HG03432 (cell line): Measurements from ENCODE around the gene KRT76.

Experiments used
- ATAC-seq: cut with Tn5 transposase; IDR thresholded peaks from one replicate; pipeline ENCODE4 v1.9.1; 2021; ENCODE audit warnings: mild to moderate bottlenecking, moderate library complexity; ENCODE audit not compliant: unreplicated experiment

The KRT76 gene

GRCh38 chr12:52742196-52742580 lies 35.0 kb downstream of the KRT76 start:
- ATAC-seq = no peak

DNA sequence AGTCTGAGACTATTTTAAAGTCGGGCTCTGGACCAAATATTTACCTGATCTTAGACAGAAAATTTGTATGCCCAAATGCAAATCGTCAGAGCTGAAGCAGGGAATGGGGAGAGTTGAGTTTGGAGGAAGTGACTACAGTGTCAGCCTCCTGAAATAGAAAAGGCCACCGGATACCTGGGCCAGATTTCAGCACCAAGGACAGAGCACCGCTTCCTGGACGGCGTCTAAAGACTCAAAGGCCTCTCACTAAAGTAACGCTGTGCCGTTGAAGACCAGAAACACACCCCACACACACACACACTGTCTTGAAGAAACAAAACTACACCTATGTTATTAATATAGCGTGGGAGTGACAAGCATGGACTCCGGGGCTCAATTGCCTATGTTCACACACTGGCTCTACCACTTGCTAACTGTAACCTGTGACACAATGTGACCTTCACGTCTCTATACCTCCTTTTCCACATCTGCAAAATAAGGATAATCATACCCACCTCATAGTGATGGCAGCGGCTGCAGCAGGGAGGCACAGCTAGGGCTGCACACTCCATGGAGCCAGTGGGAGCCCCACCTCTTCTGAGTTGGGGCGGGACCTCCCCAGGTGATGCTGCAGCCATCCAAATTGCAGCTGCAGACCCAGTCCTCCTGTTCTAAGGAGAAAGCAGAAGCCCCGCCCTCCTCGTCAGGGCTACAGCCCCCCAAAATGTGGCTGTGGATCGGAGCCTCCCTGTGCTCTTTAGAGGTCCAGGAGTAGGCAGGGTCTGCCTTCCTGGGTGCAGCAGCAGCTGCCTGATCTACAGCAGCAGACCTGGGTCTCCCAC lies 35.6 kb downstream of the KRT76 start:
- ATAC-seq = no peak

DNA sequence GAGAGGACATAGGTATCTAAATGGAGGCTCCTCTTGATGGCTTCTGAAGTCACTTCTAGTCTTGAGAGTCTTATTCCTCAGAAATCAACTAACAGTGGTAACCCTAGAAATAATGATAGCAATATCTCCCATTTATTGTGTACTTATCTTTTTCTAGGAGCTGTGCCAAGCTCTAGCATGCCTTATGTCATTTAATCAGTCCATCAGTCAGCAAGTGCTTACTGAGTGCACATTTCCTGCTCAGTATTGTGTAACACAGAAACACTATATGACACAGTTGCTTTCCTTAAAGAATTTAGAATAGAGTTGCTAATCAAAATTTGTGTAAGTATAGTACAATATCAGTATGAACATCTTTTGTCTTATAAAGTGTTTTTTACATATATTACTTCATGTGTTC lies 36.6 kb downstream of the KRT76 start:
- no peak for ATAC-seq

DNA sequence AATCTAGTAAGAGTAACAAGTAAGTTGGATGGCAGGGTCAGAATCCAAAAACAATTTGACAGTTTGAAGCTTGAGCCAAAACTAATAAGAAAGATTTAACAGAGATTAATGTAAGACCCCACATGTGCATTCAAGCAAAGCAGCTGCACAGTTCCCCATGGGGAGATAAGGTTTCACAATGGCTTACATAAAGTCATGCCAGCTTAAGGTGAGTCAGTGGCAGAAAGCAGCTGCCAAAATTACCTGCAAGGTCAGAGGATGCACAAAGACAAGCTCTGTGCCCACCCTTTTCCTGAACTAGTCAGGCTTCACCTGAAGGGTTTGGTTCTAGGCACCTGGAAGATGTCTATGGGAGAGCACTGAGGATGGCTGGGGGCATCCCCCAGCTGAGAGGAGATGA lies 37.2 kb downstream of the KRT76 start:
- no peak for ATAC-seq

DNA sequence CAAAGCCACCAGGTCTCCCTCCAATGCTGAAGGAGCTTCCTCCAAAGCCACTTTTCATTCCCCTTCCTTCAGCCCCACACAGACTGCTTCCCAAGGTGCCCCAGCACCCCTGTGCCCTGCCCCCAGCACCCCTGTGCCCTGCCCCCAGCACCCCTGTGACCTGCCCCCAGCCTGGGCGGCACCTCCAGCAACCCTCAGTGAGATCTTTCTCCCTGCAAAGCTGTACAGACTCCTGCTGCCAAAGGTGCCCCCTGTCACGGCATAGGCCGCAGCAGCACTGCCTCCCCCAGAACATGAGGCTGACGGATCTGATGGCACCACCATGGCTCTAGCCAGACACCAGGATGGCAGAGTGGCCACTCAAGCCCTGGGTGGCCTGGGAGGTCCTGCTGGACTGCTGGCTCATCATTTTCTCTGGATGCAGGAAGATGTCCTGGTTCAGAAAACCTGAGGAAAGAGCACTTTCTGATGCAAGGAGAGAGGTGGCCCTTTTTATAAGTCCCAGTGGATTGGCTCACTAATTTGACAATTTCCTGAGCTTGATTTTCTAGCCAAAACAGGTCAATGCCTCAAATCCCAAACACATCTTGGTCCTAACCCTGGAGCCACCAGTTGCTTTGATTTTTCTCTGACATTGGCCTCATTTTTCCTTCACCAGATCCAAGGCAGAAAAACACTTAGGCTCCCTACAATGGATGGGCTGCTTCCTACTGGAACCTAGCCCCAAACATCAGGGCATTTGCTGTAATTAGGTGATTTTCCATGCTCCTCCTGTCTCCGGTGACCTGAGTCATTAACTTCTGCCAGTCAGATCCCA lies 41.1 kb downstream of the KRT76 start:
- ATAC-seq = no peak

- no peak for ATAC-seq
Measured at GRCh38 chr12:52735106-52735505, 42.0 kb downstream of the KRT76 start.

GRCh38 chr12:52730793-52731192 lies 46.4 kb downstream of the KRT76 start:
- ATAC-seq = no peak

DNA sequence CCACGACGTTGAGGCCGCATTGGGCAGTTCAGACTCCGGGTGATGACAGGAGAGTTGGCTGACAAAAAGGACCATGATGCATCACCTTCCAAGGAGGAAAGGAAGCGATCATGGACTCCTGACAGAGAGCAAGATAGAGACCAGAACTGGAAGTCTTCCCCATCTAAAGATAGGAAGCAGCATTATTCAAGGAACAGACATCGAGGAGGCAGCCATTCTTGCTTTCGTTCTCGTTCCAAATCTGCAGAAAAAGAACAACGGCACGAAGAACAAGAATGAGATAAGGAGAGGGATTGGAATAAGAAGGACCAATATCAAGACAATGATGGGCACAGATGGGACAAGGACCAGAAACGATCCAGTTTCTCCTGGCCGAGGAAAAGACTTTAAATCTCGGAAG lies 46.8 kb downstream of the KRT76 start:
- no peak for ATAC-seq

DNA sequence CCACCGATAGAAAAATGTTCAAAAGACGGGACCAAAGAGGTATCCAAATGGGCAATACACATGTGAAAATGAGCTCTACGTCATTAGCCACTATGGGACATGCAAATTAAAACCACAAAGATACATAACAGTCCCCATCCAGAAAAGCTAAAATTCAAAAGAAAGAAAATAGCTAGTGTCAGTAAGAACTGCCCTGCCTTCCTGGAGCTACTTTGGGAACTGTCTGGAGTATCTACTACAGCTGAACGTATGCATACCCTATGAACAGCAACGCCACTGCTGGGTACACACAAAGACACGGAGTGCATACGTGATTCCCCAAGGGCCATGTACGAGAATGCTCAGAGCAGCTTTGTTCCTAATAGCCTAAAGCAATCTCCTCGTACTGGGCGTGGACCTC lies 48.0 kb downstream of the KRT76 start:
- no peak for ATAC-seq

- ATAC-seq = no peak
Measured at GRCh38 chr12:52728374-52728773, 48.8 kb downstream of the KRT76 start.

DNA sequence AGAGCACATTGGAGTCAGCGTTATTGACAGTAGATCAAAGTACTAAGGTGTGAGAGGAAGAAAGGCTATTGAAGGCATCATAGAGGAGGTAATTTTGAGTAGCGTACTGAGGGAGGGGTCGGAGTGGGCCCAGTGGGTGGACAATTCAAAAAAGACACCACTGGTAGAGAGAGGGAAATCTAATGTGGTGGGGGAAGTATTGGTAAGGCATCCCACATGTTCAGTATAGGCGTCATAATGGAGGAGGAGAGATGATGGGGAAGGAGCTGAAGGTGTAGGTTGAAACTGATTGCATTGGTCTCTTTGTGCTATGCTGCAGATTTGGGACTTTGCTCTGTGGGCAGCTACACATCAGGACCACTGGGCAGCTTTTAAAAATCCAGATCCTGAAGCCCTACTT lies 50.1 kb downstream of the KRT76 start:
- ATAC-seq = no peak

DNA sequence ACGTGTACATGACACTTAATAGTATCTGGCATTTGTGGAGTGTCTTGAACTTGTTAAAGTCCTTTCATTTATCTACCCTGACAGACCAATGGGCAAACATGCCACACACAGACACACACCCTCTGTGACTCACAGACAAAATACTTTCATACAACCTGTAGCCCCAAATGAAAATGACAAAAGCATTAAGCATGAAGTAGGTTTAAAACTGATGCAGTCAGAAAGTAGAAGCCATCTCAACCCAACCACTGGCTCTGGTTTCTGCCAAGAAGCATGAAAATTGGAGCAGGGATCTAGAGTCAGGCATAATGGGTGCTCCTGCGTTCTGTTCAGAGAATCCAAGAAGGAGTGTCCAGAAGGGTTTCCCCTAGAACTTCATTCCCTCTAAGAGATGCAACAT lies 50.7 kb downstream of the KRT76 start:
- ATAC-seq = no peak

GRCh38 chr12:52724384-52724783 lies 52.8 kb downstream of the KRT76 start:
- ATAC-seq = no peak

DNA sequence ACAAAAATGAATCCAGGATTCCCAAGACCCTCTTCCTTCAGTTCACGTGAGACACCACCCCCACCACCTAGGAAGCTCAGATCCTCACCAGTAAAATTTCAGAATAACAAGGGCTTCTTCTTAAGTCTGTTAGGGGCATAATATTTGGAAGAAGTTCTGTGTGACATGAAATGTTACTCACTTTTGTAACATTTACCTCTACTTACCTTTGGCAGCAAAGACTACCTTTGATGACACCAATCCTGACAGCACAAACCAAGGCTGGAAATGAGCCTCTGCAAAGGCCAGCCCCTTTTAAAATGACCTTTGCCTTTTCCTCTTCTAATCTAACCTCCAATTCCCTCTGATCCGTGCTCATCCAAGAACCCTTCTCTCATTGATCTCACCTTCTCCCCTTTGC lies 54.5 kb downstream of the KRT76 start:
- ATAC-seq = no peak

- ATAC-seq = no peak
Measured at GRCh38 chr12:52721838-52722470, 55.2 kb downstream of the KRT76 start.

GRCh38 chr12:52720365-52720886 lies 56.7 kb downstream of the KRT76 start:
- no peak for ATAC-seq
